Measurements from ENCODE around the gene THEMIS.

THEMIS gene

DNA sequence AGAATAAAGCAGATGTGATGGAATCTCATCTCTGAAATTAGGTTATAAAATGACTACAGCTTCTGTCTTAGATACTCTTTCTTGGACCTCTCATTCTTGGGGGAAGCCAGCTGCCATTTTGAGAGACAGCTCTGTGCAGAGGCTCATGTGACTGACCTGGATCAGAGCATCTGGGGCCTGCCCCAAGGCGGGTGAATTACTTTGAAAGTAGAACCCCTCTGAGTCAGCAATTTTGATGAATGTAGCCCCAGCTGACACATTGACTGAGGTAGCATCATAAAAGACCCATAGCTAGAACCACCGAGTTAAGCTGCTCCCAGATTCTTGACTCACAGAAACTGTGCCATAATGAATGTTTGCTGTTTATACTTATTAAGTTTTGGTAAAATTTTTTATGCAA, 124.5 kb downstream of the THEMIS start:
- no peak overlapping the region for H3K4me3 ChIP-seq (ENCODE audit: low read depth, low read length)
- DNase-seq (ENCODE audit: low read depth): no peak
- TF ChIP-seq, protein P1, sequence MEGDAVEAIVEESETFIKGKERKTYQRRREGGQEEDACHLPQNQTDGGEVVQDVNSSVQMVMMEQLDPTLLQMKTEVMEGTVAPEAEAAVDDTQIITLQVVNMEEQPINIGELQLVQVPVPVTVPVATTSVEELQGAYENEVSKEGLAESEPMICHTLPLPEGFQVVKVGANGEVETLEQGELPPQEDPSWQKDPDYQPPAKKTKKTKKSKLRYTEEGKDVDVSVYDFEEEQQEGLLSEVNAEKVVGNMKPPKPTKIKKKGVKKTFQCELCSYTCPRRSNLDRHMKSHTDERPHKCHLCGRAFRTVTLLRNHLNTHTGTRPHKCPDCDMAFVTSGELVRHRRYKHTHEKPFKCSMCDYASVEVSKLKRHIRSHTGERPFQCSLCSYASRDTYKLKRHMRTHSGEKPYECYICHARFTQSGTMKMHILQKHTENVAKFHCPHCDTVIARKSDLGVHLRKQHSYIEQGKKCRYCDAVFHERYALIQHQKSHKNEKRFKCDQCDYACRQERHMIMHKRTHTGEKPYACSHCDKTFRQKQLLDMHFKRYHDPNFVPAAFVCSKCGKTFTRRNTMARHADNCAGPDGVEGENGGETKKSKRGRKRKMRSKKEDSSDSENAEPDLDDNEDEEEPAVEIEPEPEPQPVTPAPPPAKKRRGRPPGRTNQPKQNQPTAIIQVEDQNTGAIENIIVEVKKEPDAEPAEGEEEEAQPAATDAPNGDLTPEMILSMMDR (IDR thresholded peaks at IDR 0.05; ENCODE audit: control insufficient read depth, extremely low read depth, insufficient read depth): no peak

DNA sequence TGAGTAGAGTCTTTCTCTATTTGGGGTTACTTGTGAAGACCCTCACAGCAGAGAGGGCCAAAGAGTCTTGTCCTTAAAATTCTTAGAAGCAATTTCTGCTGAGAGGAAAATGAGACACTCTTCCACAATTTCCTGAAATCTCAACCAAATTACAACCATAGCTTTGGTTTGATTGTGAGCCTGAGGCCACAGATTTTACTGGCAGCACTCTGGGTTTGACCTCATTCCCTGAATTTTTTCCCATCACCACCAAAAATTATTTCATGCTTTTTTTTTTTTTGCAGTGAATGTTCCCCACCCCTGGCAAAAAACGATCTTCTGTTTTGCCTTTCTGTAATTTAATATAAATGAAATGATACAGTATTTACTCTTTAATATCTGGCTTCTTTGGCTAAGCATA, 125.5 kb downstream of the THEMIS start:
- no peak for DNase-seq (ENCODE audit: low read depth)
- H3K4me3 ChIP-seq (ENCODE audit: low read depth, low read length): no peak overlapping the region
- TF ChIP-seq, protein P1 (IDR thresholded peaks at IDR 0.05; ENCODE audit: control insufficient read depth, extremely low read depth, insufficient read depth): no peak

DNA sequence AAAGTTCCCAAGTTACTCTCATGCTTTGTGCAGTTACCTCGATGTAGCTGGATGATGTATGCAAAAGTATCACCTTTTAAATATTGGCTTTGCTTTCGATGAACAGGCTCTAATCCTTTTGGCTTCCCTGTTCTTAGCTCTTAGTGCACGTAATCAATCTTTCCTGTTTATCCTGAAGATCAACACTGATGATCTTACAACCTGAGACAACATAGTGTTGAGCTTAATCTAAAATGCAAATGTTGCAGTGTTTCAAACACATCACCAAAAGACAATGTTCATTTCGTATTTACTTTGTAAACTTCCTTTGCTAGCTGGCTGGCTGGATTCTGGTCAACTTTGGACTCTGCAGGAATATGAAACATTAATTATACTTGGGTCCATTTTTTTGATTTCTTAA, 132.1 kb downstream of the THEMIS start:
- H3K4me3 ChIP-seq (ENCODE audit: low read depth, low read length): no peak overlapping the region
- TF ChIP-seq, protein P1 (IDR thresholded peaks at IDR 0.05; ENCODE audit: control insufficient read depth, extremely low read depth, insufficient read depth): no peak
- DNase-seq (ENCODE audit: low read depth): peak; percentile 7

DNA sequence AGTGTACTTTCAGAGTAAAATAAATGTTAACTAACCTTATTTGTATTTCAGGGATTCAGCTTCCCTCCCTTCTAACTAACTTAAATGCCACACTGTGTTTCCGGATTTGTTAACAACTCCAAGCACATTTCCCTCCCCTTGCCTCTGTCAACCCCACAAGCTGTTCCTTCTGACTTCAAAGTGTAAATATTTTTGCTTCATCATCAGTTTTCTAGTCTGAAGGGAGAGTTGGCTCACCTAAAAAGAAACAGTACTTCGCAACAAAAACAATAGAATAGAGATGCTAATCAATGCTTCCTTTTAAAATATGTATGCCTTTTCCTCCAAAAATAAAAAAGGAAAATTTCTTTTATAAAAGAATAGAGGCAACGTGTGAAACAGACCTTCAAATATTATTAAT, 132.6 kb downstream of the THEMIS start:
- no peak for DNase-seq (ENCODE audit: low read depth)
- TF ChIP-seq, protein P1 (IDR thresholded peaks at IDR 0.05; ENCODE audit: control insufficient read depth, extremely low read depth, insufficient read depth): no peak
- H3K4me3 ChIP-seq (ENCODE audit: low read depth, low read length): no peak overlapping the region

DNA sequence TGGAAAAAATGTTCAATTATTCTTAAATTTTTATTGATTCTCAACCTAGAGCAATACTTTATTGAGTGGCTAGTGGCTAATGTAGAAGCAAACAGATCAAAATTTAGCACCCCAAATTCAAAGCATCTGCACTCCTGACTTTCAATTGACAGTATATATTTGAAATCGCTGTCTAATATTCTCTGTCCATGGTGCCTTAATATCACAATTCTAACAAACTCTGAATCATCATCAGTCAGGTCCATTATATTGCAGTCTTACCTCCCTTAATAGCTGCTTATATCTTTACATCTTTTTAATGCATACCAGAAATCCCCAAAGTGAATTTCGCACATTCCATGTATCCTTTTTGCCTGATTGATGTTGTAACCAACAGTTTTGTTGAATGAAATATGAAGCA, 134.9 kb downstream of the THEMIS start:
- DNase-seq (ENCODE audit: low read depth): no peak
- H3K4me3 ChIP-seq (ENCODE audit: low read depth, low read length): no peak overlapping the region
- TF ChIP-seq, protein P1 (IDR thresholded peaks at IDR 0.05; ENCODE audit: control insufficient read depth, extremely low read depth, insufficient read depth): no peak

DNA sequence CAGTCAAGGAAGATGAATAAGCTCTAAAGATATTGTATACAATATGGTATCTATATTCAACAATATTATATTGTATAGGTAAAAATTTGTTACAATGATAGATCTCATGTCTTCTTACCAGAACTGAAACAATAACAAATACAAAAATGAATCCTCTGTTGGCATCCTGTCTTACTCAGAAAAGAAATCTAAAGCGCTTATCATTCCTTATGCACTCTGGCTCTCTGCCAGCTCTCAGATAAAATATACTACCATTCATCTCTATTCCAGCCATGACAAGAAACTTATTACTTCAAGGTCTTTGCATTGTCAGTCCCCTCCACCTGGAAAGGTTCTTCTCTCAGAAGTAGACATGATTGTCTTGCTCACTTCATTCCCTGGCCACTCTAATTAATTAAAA, 138.6 kb downstream of the THEMIS start:
- TF ChIP-seq, protein P1 (IDR thresholded peaks at IDR 0.05; ENCODE audit: control insufficient read depth, extremely low read depth, insufficient read depth): no peak
- no peak for DNase-seq (ENCODE audit: low read depth)
- no peak overlapping the region for H3K4me3 ChIP-seq (ENCODE audit: low read depth, low read length)

DNA sequence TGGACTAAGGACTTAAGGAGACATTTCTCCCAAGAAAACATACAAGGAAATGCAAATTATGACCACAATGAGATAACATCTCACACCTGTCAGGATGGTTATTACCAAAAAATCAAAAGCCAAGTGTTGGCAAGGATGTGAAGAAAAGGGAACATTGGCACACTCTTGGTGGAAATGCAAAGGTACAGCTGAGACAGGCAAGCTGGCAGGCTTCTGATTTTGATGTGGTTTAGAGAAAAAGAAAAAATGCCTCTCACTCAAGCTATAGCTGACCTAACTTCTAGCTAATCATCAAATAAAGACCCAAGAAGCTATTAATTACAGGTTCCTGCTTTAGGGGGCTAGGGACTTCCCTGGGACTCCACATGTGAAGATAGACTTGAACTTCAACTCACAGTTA, 139.8 kb downstream of the THEMIS start:
- H3K4me3 ChIP-seq (ENCODE audit: low read depth, low read length): no peak overlapping the region
- TF ChIP-seq, protein P1 (IDR thresholded peaks at IDR 0.05; ENCODE audit: control insufficient read depth, extremely low read depth, insufficient read depth): no peak
- no peak for DNase-seq (ENCODE audit: low read depth)

All from LNCaP clone FGC (cell line).